SK-N-MC (cell line): Measurements from ENCODE around the gene NAT9.

Source experiments
- DNase-seq: peaks from one replicate; pipeline ENCODE4 v3.0.0-alpha.2; 2011; ENCODE audit warnings: low read depth, low spot score
- H3K27ac ChIP-seq: fragments of 200-600 bp; sonication (generic); 2 replicates; pipeline ENCODE4 v1.5.1; 2016; ENCODE audit warnings: mixed run types
- H3K36me3 ChIP-seq: fragments of 200-600 bp; sonication (generic); 2 replicates; pipeline ENCODE4 v1.6.1; 2017; ENCODE audit warnings: antibody characterized with exemption, low read length, mixed read lengths; ENCODE audit not compliant: insufficient read depth
- H3K4me3 ChIP-seq: fragments of 200-600 bp; sonication (generic); 2 replicates; pipeline ENCODE4 v1.5.1; 2016
- H3K9ac ChIP-seq: fragments of 200-600 bp; sonication (generic); 2 replicates; pipeline ENCODE4 v1.8.0; 2017; ENCODE audit warnings: mixed run types, mixed read lengths; ENCODE audit not compliant: insufficient read length
- H3K9me3 ChIP-seq: fragments of 200-600 bp; sonication (generic); 2 replicates; pipeline ENCODE4 v1.6.1; 2017; ENCODE audit warnings: low read depth, mild to moderate bottlenecking, antibody characterized with exemption, low read length, moderate library complexity, mixed read lengths
- EZH2 ChIP-seq: fragments of 200-600 bp; sonication (generic); IDR thresholded peaks from one replicate; pipeline ENCODE4 v1.6.1; 2017; ENCODE audit warnings: antibody characterized with exemption
- FOXP2 ChIP-seq: optimal IDR thresholded peaks from 2 replicates; pipeline ENCODE3; 2011; ENCODE audit warnings: mild to moderate bottlenecking, moderate library complexity; ENCODE audit not compliant: insufficient read depth; ENCODE audit errors: extremely low read length, control extremely low read depth
- POLR2AphosphoS5 ChIP-seq: IDR thresholded peaks from 2 replicates; pipeline ENCODE4 v1.6.1; 2012; ENCODE audit warnings: mild to moderate bottlenecking, low read depth, low read length, borderline replicate concordance

The NAT9 gene

DNA sequence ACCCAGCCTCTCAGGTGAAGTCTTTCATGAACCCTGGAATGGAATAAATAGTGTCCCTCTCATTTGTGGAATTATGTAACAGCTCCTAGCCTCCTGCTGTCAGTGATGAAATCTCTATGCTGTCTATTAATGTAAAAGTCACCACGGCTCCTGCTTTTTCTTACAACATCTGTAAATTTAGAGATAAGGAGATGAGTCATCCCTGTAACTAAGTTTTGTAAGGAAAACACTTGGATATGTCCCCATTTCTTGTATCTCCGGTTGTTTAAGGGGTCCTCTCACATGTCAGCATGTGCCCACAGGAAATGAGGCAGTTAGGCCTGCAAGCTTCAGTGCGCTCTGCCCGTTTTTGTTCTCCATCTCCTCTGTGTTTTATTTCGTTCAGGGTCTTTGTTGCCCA, 2.8 kb upstream of the NAT9 start:
- TF ChIP-seq EZH2 = no peak
- no peak for TF ChIP-seq POLR2AphosphoS5
- no peak for TF ChIP-seq FOXP2
- Histone ChIP-seq H3K4me3 (no peak overlapping the region), H3K9me3 (no peaks in the 10 kb centered on the region), H3K27ac (no peak overlapping the region), H3K36me3 (no peaks in the 10 kb centered on the region; the same call in 1 of the 2 replicates), H3K9ac (no peak overlapping the region)
- no peak for DNase-seq

DNA sequence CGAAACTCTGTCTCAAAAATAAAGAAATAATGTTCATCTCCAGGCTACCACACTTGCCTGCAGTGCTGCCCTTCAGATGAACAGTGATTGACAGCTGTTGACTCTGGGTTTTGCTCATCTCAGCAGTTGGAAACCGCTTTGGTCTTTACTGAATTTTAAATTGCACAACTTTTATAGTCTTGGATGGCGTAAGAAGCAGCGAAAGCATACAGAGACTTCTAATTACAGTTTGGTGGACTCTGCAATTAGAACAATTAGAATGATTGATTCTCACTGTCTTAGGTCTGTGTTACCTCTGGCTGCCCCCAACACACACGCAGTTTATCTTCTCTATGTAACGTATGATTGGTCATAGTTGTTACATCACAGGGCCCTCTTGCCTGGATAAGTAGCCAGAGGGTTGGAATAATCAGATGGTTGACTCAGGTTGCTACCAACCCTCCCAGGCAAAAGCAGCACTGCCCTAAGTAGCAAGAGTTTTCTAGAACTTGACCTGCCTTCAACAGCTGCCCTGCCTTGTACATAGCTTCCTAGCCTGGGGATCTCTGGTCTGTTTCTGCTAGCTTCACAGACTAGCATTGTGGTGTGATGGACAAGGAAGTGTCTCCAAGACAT, 1.9 kb upstream of the NAT9 start:
- no peak for DNase-seq
- no peak overlapping the region for H3K9ac ChIP-seq
- peaks cover 8% of the 10 kb centered on the region; the same call in 1 of the 2 replicates for H3K36me3 ChIP-seq
- TF ChIP-seq POLR2AphosphoS5 = no peak
- no peak overlapping the region for H3K4me3 ChIP-seq
- no peak overlapping the region for H3K27ac ChIP-seq
- no peaks in the 10 kb centered on the region for H3K9me3 ChIP-seq

DNA sequence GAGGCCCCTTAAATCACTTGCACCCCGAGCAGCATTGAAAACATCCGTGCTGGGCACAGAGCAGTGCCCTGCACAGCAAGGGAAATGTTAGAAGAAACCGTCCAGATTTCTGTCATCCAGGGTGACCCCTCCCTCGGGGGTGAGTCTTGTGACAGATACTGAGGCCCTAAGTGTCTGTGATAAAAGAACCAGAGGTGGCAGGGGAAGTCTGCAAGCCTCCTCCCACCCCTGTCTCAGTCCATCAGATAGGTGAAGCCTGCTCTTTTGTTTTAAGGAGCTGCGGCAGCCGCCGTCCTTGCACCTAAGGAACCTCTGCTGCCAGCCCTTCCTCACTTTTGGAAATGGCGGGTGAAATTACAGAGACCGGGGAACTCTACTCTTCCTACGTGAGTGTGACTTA, 845 bp upstream of the NAT9 start:
- peak overlapping the region; percentile 82 for H3K4me3 ChIP-seq
- H3K27ac ChIP-seq = no peak overlapping the region
- no peak for DNase-seq
- H3K9me3 ChIP-seq = no peaks in the 10 kb centered on the region
- H3K9ac ChIP-seq = peak overlapping the region; percentile 84
- TF ChIP-seq FOXP2 (no peak), EZH2 (no peak), POLR2AphosphoS5 (no peak)
- H3K36me3 ChIP-seq = peaks cover 19% of the 10 kb centered on the region; the same call in 1 of the 2 replicates

DNA sequence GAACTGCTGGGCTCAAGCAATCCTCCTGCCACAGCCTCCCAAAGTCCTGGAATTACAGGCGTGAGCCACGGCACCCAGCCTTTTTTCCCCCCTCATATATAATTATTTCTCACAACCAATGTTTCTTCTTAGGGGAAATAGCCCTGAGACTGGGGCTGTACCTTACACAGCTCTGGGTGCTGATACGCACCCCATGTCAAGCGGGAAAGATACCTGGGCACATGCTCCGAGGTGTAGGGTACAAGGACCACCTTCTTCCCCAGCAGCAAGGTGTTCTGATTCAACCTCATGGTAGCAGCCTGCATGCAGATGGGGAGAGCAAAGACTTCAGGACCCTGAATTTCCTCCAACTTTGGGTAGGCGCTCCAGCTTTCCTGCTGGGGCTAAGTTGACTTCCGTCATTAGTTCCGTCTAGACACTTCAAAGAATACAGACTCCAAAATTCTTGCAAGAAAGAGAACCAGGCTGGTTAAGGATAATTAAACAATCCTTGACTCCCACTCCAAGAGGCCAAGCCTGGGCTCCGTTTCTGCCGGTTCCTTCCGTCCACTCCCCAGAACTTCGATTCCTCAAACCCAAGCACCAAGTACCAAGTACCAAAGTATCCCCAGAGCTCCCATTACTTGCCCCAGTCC, 619 bp downstream of the NAT9 start:
- Histone ChIP-seq H3K9ac (peak overlapping the region; percentile 83), H3K36me3 (peaks cover 29% of the 10 kb centered on the region; the same call in 1 of the 2 replicates), H3K27ac (peak overlapping the region; percentile 42), H3K4me3 (peak overlapping the region; percentile 82), H3K9me3 (no peaks in the 10 kb centered on the region)
- no peak for DNase-seq
- TF ChIP-seq POLR2AphosphoS5 = no peak
- TF ChIP-seq FOXP2 = no peak
- no peak for TF ChIP-seq EZH2

DNA sequence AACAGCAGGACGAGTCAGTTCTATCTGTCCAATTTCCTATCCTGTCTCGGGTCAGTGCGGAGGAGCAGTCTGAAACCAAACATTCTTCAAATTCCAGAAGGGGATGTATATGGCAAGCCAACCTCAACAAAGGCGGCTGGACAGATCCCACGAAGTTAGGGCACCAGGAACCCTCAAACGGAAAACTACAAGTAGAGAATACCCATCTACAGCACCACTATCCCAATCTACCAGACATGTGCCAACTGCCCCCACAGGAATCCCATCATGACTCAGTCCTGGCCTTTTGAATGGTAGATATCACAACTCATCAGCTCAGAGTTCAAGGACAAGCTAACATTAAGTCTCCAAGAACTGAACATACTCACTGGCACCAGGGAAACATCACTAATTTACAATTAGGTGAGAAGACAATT, 2.3 kb downstream of the NAT9 start:
- Histone ChIP-seq H3K36me3 (peaks cover 29% of the 10 kb centered on the region; the same call in 1 of the 2 replicates), H3K4me3 (no peak overlapping the region), H3K27ac (no peak overlapping the region), H3K9me3 (no peaks in the 10 kb centered on the region), H3K9ac (no peak overlapping the region)
- TF ChIP-seq FOXP2 (no peak), POLR2AphosphoS5 (no peak), EZH2 (no peak)
- DNase-seq = no peak

DNA sequence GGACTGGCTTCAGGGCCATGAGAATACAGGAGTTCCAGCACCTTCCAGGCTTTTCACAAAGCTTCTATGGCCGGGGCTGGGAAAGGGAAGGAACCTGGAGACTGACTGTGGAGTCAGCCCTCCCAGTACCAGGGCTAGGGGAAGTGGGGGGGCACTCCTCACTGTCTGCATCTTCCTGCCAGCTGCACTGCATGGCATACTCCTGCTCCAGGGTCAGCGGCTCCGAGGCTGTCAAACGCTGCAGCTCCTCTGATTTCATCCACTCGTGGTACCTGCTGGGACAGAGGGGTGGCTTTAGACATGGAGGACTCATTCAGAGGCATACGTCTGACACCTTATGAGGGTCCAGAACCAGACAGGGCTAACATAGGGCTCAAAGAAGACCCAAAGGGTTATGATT, 2.7 kb downstream of the NAT9 start:
- H3K36me3 ChIP-seq = peaks cover 29% of the 10 kb centered on the region; the same call in 1 of the 2 replicates
- no peak overlapping the region for H3K9ac ChIP-seq
- no peaks in the 10 kb centered on the region for H3K9me3 ChIP-seq
- no peak overlapping the region for H3K4me3 ChIP-seq
- DNase-seq = no peak
- TF ChIP-seq EZH2 (no peak), POLR2AphosphoS5 (no peak), FOXP2 (no peak)
- H3K27ac ChIP-seq = no peak overlapping the region

DNA sequence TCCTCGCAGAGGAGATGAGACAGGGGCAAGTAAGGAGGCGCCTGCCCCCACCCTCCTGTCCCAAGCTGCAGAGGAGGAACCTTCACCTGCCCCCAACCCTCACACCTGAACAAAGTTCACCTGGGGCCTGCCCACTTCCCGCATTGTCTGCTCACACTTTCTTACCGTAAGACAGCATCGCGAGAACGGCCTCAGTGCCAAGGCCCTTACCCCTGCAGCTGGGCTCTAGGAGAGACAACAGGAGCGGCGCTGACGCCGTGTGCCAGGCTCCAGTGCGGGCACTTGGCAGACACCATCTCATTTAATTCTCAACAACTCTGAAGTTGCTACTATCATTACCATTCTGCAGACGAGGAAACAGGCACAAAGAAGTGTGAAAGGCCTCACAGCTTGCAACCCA, 4.1 kb downstream of the NAT9 start:
- H3K36me3 ChIP-seq = peaks cover 29% of the 10 kb centered on the region; the same call in 1 of the 2 replicates
- no peaks in the 10 kb centered on the region for H3K9me3 ChIP-seq
- no peak overlapping the region for H3K9ac ChIP-seq
- no peak for DNase-seq
- no peak overlapping the region for H3K27ac ChIP-seq
- TF ChIP-seq FOXP2 = no peak
- TF ChIP-seq POLR2AphosphoS5 = no peak
- no peak for TF ChIP-seq EZH2
- no peak overlapping the region for H3K4me3 ChIP-seq

DNA sequence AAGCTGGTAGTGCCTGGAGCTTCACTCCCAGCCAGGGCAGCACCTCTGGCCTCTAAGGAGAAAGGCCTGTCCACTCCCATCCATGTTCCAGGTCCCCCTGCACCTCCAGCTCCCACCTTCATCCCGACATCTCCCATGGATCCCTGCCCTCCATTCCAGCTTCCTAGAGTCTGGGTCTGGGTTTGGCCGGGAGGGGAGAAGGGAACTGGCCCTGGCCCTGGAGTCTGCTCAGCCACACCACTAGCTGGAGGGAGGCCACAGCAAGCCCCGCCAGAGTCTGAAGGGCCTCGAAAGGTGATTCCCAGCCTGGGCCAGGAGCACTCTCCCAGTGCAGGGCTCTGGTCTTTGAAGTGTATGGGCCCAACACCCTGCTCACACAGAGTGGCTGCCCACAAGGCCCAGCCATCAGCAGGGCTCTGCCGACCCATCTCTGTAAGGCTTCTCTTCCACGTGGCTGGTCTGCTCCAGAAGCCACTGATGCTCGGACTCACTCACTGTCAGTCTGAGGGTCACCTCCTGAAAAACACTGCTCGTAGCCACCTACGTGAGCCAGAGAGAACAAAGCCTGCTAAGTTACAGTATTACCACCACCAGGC, 4.7 kb downstream of the NAT9 start:
- Histone ChIP-seq H3K27ac (no peak overlapping the region), H3K36me3 (peaks cover 29% of the 10 kb centered on the region; the same call in 1 of the 2 replicates), H3K9me3 (no peaks in the 10 kb centered on the region), H3K9ac (no peak overlapping the region), H3K4me3 (no peak overlapping the region)
- no peak for DNase-seq
- no peak for TF ChIP-seq FOXP2
- no peak for TF ChIP-seq POLR2AphosphoS5
- TF ChIP-seq EZH2 = no peak
